Thyroid gland (tissue), 4 donors: ENCODE data around the gene RPRD1B.

Experiments used
- POLR2A ChIP-seq, 2 donors: fragments of 450-650 bp; IDR thresholded peaks; one replicate each; pipeline ENCODE4 v1.6.1; 2017; ENCODE audit warnings: antibody characterized with exemption in 2 of 2, mild to moderate bottlenecking in 2 of 2, moderate library complexity in 1 of 2
- TF ChIP-seq, protein P1 (sequence below), 6 experiments: fragments of 200-600 bp in 3 of 6; fragments of 450-650 bp in 3 of 6; sonication (generic) in 3 of 6; IDR thresholded peaks; one replicate each; pipeline ENCODE4 v1.5.1; 2016 to 2019; ENCODE audit warnings: antibody characterized with exemption in 6 of 6, mild to moderate bottlenecking in 2 of 6, inconsistent platforms in 1 of 6, moderate library complexity in 1 of 6

GRCh38 chr20:37984018-37984785, 49.3 kb upstream of the RPRD1B start:
- no peak for TF ChIP-seq POLR2A (IDR thresholded peaks at IDR 0.05)
- TF ChIP-seq, protein P1, sequence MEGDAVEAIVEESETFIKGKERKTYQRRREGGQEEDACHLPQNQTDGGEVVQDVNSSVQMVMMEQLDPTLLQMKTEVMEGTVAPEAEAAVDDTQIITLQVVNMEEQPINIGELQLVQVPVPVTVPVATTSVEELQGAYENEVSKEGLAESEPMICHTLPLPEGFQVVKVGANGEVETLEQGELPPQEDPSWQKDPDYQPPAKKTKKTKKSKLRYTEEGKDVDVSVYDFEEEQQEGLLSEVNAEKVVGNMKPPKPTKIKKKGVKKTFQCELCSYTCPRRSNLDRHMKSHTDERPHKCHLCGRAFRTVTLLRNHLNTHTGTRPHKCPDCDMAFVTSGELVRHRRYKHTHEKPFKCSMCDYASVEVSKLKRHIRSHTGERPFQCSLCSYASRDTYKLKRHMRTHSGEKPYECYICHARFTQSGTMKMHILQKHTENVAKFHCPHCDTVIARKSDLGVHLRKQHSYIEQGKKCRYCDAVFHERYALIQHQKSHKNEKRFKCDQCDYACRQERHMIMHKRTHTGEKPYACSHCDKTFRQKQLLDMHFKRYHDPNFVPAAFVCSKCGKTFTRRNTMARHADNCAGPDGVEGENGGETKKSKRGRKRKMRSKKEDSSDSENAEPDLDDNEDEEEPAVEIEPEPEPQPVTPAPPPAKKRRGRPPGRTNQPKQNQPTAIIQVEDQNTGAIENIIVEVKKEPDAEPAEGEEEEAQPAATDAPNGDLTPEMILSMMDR (IDR thresholded peaks at IDR 0.05): no peak
